Neural cell (in vitro differentiated cells): ENCODE measurements around the gene MRPL12. TPM values are rescaled to one million over a fixed set of nuclear protein-coding genes. Genes with fewer than 3 reads are reported as not detected.

Source experiments
- H2AFZ ChIP-seq: fragments of 200-600, 300-800 bp; sonication (generic), shearing (Covaris generic); 2 replicates; pipeline ENCODE4 v1.6.0; 2014; ENCODE audit warnings: low read depth, mild to moderate bottlenecking, antibody characterized with exemption, low read length, moderate library complexity
- H3F3A ChIP-seq: fragments of 200-600 bp; shearing (Covaris generic); 2 replicates; pipeline ENCODE4 v1.6.1; 2016; ENCODE audit warnings: mild to moderate bottlenecking, moderate library complexity, mixed read lengths, antibody characterized with exemption, low read length; ENCODE audit not compliant: insufficient read depth, poor library complexity, severe bottlenecking
- H3K27ac ChIP-seq: fragments of 200-600, 300-800 bp; sonication (generic), shearing (Covaris generic); 2 replicates; pipeline ENCODE4 v1.5.1; 2014; ENCODE audit warnings: mild to moderate bottlenecking, low read length, moderate library complexity
- H3K27me3 ChIP-seq: fragments of 300-800, 200-600 bp; sonication (generic), shearing (Covaris generic); 2 replicates; pipeline ENCODE4 v1.6.0; 2014; ENCODE audit warnings: mild to moderate bottlenecking, low read depth, low read length, moderate library complexity; ENCODE audit not compliant: insufficient read depth
- H3K36me3 ChIP-seq: fragments of 300-800, 200-600 bp; sonication (generic), shearing (Covaris generic); 2 replicates; pipeline ENCODE4 v1.5.1; 2014; ENCODE audit warnings: mild to moderate bottlenecking, antibody characterized with exemption, low read length, moderate library complexity; ENCODE audit not compliant: insufficient read depth
- H3K4me2 ChIP-seq: fragments of 300-800, 200-600 bp; sonication (generic), shearing (Covaris generic); 2 replicates; pipeline ENCODE4 v1.6.0; 2014; ENCODE audit warnings: mild to moderate bottlenecking, low read length
- H3K4me3 ChIP-seq: fragments of 300-800, 200-600 bp; sonication (generic), shearing (Covaris generic); 2 replicates; pipeline ENCODE4 v1.5.1; 2014; ENCODE audit warnings: mild to moderate bottlenecking, low read length, moderate library complexity
- H3K79me2 ChIP-seq: fragments of 200-600 bp; shearing (Covaris generic); replicated peaks from 2 replicates; pipeline ENCODE4 v1.6.0; 2014; ENCODE audit warnings: mild to moderate bottlenecking, low read length, moderate library complexity; ENCODE audit not compliant: insufficient read depth
- H3K9ac ChIP-seq: fragments of 300-800, 200-600 bp; sonication (generic), shearing (Covaris generic); 2 replicates; pipeline ENCODE4 v1.6.1; 2016; ENCODE audit warnings: mild to moderate bottlenecking, low read length, mixed read lengths
- H3K9me2 ChIP-seq: fragments of 200-600 bp; shearing (Covaris generic); 2 replicates; pipeline ENCODE4 v1.6.1; 2016; ENCODE audit warnings: mild to moderate bottlenecking, low read length, mixed read lengths; ENCODE audit not compliant: insufficient read depth
- H3K9me3 ChIP-seq: fragments of 200-600, 300-800 bp; sonication (generic), shearing (Covaris generic); 2 replicates; pipeline ENCODE4 v1.6.1; 2016; ENCODE audit warnings: mild to moderate bottlenecking, mixed run types, low read length, moderate library complexity, mixed read lengths
- H4K20me1 ChIP-seq: fragments of 200-600 bp; shearing (Covaris generic); 2 replicates; pipeline ENCODE4 v1.6.1; 2016; ENCODE audit warnings: mild to moderate bottlenecking, mixed run types; ENCODE audit not compliant: insufficient read depth
- CTCF ChIP-seq: fragments of 450-650 bp; IDR thresholded peaks from 2 replicates; pipeline ENCODE4 v1.5.1; 2014; ENCODE audit warnings: antibody characterized with exemption, mild to moderate bottlenecking, moderate library complexity; ENCODE audit not compliant: poor library complexity, severe bottlenecking
- EP300 ChIP-seq: fragments of 450-650 bp; conservative IDR thresholded peaks from 2 replicates; pipeline ENCODE4 v1.6.1; 2014; ENCODE audit warnings: antibody characterized with exemption, mild to moderate bottlenecking, moderate library complexity; ENCODE audit not compliant: poor library complexity, severe bottlenecking
- EZH2 ChIP-seq: fragments of 200-600, 300-800 bp; shearing (Covaris generic), sonication (generic); IDR thresholded peaks from 2 replicates; pipeline ENCODE4 v1.6.1; 2014; ENCODE audit warnings: antibody characterized with exemption, low read length, borderline replicate concordance, mild to moderate bottlenecking; ENCODE audit not compliant: insufficient read depth, poor library complexity, severe bottlenecking
- MXI1 ChIP-seq: fragments of 450-650 bp; conservative IDR thresholded peaks from 2 replicates; pipeline ENCODE4 v1.6.1; 2014; ENCODE audit warnings: antibody characterized with exemption, mild to moderate bottlenecking; ENCODE audit not compliant: poor library complexity, severe bottlenecking
- POLR2AphosphoS5 ChIP-seq: IDR thresholded peaks from 2 replicates; pipeline ENCODE4 v1.6.1; 2012
- RAD21 ChIP-seq: fragments of 450-650 bp; conservative IDR thresholded peaks from 2 replicates; pipeline ENCODE4 v1.6.1; 2014; ENCODE audit warnings: antibody characterized with exemption, mild to moderate bottlenecking, moderate library complexity
- REST ChIP-seq: IDR thresholded peaks from 2 replicates; pipeline ENCODE4 v1.6.1; 2012; ENCODE audit warnings: borderline replicate concordance
- TAF1 ChIP-seq: IDR thresholded peaks from 2 replicates; pipeline ENCODE4 v1.6.1; 2012; ENCODE audit warnings: low read depth
- polyA plus RNA-seq: library from polyadenylated mRNA; depleted of rRNA; stranded (reverse); fragments of >200 nt; gene quantifications from 2 replicates; pipeline ENCODE4 v1.2.3, GENCODE V29; 2014

MRPL12 gene
- polyA plus RNA-seq, 1 donor from 2014 or later = 10.4 TPM

GRCh38 chr17:81716674-81716996 is 13.5 kb downstream of the MRPL12 start:
- H4K20me1 ChIP-seq = no peaks in the 10 kb centered on the region

GRCh38 chr17:81717049-81717765 is 14.0 kb downstream of the MRPL12 start:
- Histone ChIP-seq H3K9ac (no peak overlapping the region), H3F3A (no peaks in the 10 kb centered on the region), H3K4me2 (no peak overlapping the region), H3K79me2 (no peaks in the 10 kb centered on the region), H3K36me3 (no peaks in the 10 kb centered on the region), H4K20me1 (no peaks in the 10 kb centered on the region), H3K27ac (no peak overlapping the region), H2AFZ (no peak overlapping the region), H3K27me3 (no peaks in the 10 kb centered on the region), H3K9me2 (no peaks in the 10 kb centered on the region), H3K9me3 (no peaks in the 10 kb centered on the region), H3K4me3 (no peak overlapping the region)
- TF ChIP-seq EZH2 (no peak), EP300 (no peak), POLR2AphosphoS5 (no peak), TAF1 (no peak)

More at GRCh38 chr17:81716674-81716996, 13.5 kb downstream of the MRPL12 start:
- Histone ChIP-seq H3K9ac (no peak overlapping the region), H2AFZ (no peak overlapping the region), H3K36me3 (no peaks in the 10 kb centered on the region), H3K4me3 (no peak overlapping the region), H3K27me3 (no peaks in the 10 kb centered on the region), H3K9me3 (no peaks in the 10 kb centered on the region), H3K27ac (no peak overlapping the region), H3K9me2 (no peaks in the 10 kb centered on the region), H3K79me2 (no peaks in the 10 kb centered on the region), H3F3A (no peaks in the 10 kb centered on the region), H3K4me2 (no peak overlapping the region)
- TF ChIP-seq TAF1 (no peak), CTCF (no peak), REST (no peak), MXI1 (no peak), EP300 (no peak), EZH2 (no peak), POLR2AphosphoS5 (no peak), RAD21 (no peak)
